Measurements from ENCODE around the gene GPR68. TPM values are rescaled to one million over a fixed set of nuclear protein-coding genes. Genes with fewer than 3 reads are reported as not detected.
A peak's percentile ranks its signal among the peaks of the same experiment; 100 is the strongest.

The GPR68 gene
- total RNA-seq, 3 donors from 2014 or later (not counting 1 experiment from before 2014, with no cell fraction given): 7.6 to 24.0 (median 15.7) TPM

DNA sequence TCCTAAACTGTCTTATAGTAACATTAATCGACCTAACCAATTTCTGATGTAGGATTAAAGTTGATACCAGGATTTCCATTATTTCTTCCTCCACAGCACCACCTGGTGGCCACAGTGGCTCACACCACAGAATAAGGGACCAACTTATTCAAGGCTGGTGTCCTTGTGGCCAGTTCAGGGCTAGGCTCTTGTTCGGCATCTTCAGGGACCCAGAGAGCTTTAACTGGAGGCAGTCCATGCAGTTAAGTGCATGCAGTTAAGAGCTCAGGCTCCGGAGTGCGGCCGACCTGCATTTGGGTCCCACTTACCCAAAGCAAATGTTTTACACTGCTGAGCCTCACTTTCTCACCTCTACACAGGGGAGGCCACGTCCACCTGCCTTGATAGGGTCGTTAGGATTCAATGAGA is 42.0 kb upstream of the GPR68 start:
- Mint-ChIP-seq H3K36me3 (peaks cover 37% of the 10 kb centered on the region), H3K4me1 (peaks cover 33 to 36% of the 10 kb centered on the region in 2 donors), H3K27ac (peak overlapping the region; percentile 81 to 83), H3K27me3 (ENCODE audit: low read depth in 2 of 2) (no peaks in the 10 kb centered on the region), H3K9me3 (no peaks in the 10 kb centered on the region), H3K4me3 (no peak overlapping the region)
- DNase-seq: peak; percentile 76 to 88
- peak overlapping the region; percentile 5 for H3K27ac ChIP-seq (ENCODE audit: low read length)
- no peaks in the 10 kb centered on the region for H3K27me3 ChIP-seq (ENCODE audit: control insufficient read depth, insufficient read depth, low read length)
- intact Hi-C loops (cut with micrococcal nuclease): loop anchor here (1.0 kb wide), 2 partner anchors 109 to 386 kb away; no protein-coding TSS in a partner anchor
- no peak overlapping the region for H3K4me3 ChIP-seq (ENCODE audit: low read length)
- TF ChIP-seq, protein P1, sequence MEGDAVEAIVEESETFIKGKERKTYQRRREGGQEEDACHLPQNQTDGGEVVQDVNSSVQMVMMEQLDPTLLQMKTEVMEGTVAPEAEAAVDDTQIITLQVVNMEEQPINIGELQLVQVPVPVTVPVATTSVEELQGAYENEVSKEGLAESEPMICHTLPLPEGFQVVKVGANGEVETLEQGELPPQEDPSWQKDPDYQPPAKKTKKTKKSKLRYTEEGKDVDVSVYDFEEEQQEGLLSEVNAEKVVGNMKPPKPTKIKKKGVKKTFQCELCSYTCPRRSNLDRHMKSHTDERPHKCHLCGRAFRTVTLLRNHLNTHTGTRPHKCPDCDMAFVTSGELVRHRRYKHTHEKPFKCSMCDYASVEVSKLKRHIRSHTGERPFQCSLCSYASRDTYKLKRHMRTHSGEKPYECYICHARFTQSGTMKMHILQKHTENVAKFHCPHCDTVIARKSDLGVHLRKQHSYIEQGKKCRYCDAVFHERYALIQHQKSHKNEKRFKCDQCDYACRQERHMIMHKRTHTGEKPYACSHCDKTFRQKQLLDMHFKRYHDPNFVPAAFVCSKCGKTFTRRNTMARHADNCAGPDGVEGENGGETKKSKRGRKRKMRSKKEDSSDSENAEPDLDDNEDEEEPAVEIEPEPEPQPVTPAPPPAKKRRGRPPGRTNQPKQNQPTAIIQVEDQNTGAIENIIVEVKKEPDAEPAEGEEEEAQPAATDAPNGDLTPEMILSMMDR (IDR thresholded peaks at IDR 0.05): peak; percentile 83
- H3K36me3 ChIP-seq (ENCODE audit: control insufficient read depth, insufficient read depth, low read length): peaks cover 93% of the 10 kb centered on the region
- WGBS (ENCODE audit: insufficient coverage): 56% methylated on average over 7 of the region's 7 CpGs
- H3K9me3 ChIP-seq (ENCODE audit: control insufficient read depth, insufficient read depth, low read length): no peaks in the 10 kb centered on the region
- ATAC-seq: peak; percentile 76 to 82 (median 79)
- H3K4me1 ChIP-seq (ENCODE audit: control insufficient read depth, insufficient read depth, low read length): peaks cover 20% of the 10 kb centered on the region

DNA sequence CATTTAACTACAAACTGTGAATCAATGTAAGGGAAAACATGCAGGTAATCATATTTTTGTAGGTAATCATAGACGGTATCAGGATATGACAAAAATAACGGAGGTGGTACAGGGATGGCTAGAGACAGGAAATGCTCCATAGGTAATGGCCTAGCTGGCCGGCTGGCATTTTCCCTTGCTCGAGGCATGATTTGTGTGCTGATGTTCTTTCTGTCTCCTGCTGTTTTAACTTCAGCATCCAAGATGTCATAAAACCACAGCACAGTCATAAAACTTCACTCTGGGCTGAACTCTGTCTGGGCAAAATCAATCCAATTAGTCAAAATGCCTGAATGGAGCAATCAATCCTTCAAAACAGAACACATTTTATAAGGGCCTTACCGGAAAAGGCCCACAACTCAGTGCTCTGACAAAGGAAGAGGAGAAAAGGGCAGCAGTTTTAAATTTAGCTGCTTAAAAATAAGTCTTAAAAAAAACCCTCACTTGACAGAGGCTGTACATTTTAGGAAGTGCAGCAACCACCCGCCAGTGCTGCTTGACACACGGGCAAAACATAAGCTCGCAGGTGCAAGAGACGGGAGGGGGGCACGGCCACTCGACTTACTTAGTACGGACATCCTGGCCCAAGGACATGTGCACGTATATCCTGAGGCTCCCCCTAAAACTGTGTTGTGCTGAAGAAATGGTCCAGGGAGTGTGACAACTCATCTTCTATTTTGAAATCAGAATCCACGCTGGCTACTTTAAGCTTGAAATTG is 40.5 kb upstream of the GPR68 start:
- intact Hi-C loops (cut with micrococcal nuclease): no loop called here
- DNase-seq: no peak
- no peak for ATAC-seq
- peak overlapping the region; percentile 39 for H3K4me3 Mint-ChIP-seq
- H3K4me1 ChIP-seq (ENCODE audit: control insufficient read depth, insufficient read depth, low read length): peaks cover 20% of the 10 kb centered on the region
- H3K36me3 Mint-ChIP-seq: peaks cover 37% of the 10 kb centered on the region
- TF ChIP-seq, protein P1 (IDR thresholded peaks at IDR 0.05): no peak
- H3K9me3 Mint-ChIP-seq: no peaks in the 10 kb centered on the region
- peaks cover 94% of the 10 kb centered on the region for H3K36me3 ChIP-seq (ENCODE audit: control insufficient read depth, insufficient read depth, low read length)
- H3K27me3 ChIP-seq (ENCODE audit: control insufficient read depth, insufficient read depth, low read length): no peaks in the 10 kb centered on the region
- peaks cover 33 to 36% of the 10 kb centered on the region in 2 donors for H3K4me1 Mint-ChIP-seq
- peak overlapping the region; percentile 83 to 93 for H3K27ac Mint-ChIP-seq
- H3K9me3 ChIP-seq (ENCODE audit: control insufficient read depth, insufficient read depth, low read length): no peaks in the 10 kb centered on the region
- no peak overlapping the region for H3K4me3 ChIP-seq (ENCODE audit: low read length)
- H3K27me3 Mint-ChIP-seq (ENCODE audit: low read depth in 2 of 2): no peaks in the 10 kb centered on the region
- peak overlapping the region; percentile 8 for H3K27ac ChIP-seq (ENCODE audit: low read length)
- WGBS (ENCODE audit: insufficient coverage): 48% methylated on average over 13 of the region's 14 CpGs

DNA sequence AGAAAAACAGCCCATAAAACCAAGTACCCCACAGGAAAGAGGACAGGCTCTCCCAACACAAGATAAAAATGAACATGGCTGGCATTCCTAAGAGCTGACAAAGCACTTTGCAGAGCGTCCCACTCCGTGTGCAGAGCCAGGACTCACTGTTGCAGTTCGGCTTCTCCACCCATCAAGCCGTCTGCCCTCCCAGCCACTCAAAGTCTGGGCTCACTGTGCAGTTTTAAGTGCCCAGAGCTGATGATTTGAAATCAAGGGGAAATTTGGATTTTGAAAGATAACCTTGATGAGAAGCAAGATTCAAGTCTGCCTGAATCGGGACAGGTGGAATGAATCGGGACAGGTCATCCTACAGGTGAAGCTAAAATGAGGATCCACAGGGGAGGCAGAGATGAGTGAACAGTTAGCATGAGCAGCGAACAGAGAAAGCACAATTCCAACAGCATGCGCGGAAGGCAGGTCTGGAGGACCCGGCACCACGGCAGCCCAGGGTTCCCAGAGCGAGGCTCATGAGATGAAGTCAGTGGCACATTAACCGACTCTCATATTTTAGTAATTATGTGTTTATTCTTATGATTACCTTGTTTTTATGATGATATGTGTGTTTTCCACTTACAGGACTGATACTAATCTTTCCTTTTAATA is 39.8 kb upstream of the GPR68 start:
- Histone ChIP-seq H3K9me3 (ENCODE audit: control insufficient read depth, insufficient read depth, low read length) (no peaks in the 10 kb centered on the region), H3K4me1 (ENCODE audit: control insufficient read depth, insufficient read depth, low read length) (peaks cover 22% of the 10 kb centered on the region), H3K27ac (ENCODE audit: low read length) (no peak overlapping the region), H3K36me3 (ENCODE audit: control insufficient read depth, insufficient read depth, low read length) (peaks cover 96% of the 10 kb centered on the region), H3K27me3 (ENCODE audit: control insufficient read depth, insufficient read depth, low read length) (no peaks in the 10 kb centered on the region), H3K4me3 (ENCODE audit: low read length) (no peak overlapping the region)
- Mint-ChIP-seq H3K4me3 (no peak overlapping the region), H3K9me3 (no peaks in the 10 kb centered on the region), H3K4me1 (peaks cover 33 to 36% of the 10 kb centered on the region in 2 donors), H3K27me3 (ENCODE audit: low read depth in 2 of 2) (no peaks in the 10 kb centered on the region), H3K36me3 (peaks cover 37% of the 10 kb centered on the region), H3K27ac (peak overlapping the region; percentile 83 to 93)
- intact Hi-C loops (cut with micrococcal nuclease): no loop called here
- ATAC-seq (no peak), DNase-seq (no peak)
- WGBS (ENCODE audit: insufficient coverage): 96% methylated on average over 13 of the region's 13 CpGs
- TF ChIP-seq, protein P1 (IDR thresholded peaks at IDR 0.05): no peak
